Gastroesophageal sphincter (tissue), 4 donors: ENCODE data around the gene KIF1C. TPM values are rescaled to one million over a fixed set of nuclear protein-coding genes. Genes with fewer than 3 reads are reported as not detected.

ENCODE experiments used
- ATAC-seq: fragments of 150-250 bp; one replicate; pipeline ENCODE4 v1.9.1; 2016; ENCODE audit warnings: mild to moderate bottlenecking, moderate library complexity
- H3K27ac ChIP-seq, 4 donors: fragments of 200-600 bp; sonication (generic) in 3 of 4; 1 replicate in 3 of 4; 2 replicates in 1 of 4; pipeline ENCODE4 v1.5.1; 2016 to 2019
- H3K27me3 ChIP-seq: fragments of 200-600 bp; sonication (generic); one replicate; pipeline ENCODE4 v1.5.1; 2019
- H3K36me3 ChIP-seq, 2 donors: fragments of 200-600 bp; sonication (generic); one replicate each; pipeline ENCODE4 v1.5.1; 2019; ENCODE audit warnings: control low read depth in 1 of 2
- H3K4me1 ChIP-seq, 3 donors: fragments of 200-600 bp; sonication (generic); 1 replicate in 2 of 3; 2 replicates in 1 of 3; pipeline ENCODE4 v1.5.1; 2016 to 2019; ENCODE audit warnings: control low read depth in 2 of 3
- H3K4me3 ChIP-seq, 2 donors: fragments of 200-600 bp; sonication (generic); one replicate each; pipeline ENCODE4 v1.5.1; 2019; ENCODE audit warnings: mild to moderate bottlenecking in 1 of 2, moderate library complexity in 1 of 2
- H3K9me3 ChIP-seq, 3 donors: fragments of 200-600 bp; sonication (generic); one replicate each; pipeline ENCODE4 v1.5.1; 2017 to 2019; ENCODE audit warnings: control low read depth in 2 of 3
- CTCF ChIP-seq, 4 experiments: fragments of 200-600 bp in 2 of 4; fragments of 450-650 bp in 2 of 4; sonication (generic) in 1 of 4; IDR thresholded peaks; one replicate each; pipeline ENCODE4 v1.5.1; 2017 to 2019; ENCODE audit warnings: antibody characterized with exemption in 4 of 4, mild to moderate bottlenecking in 2 of 4, moderate library complexity in 2 of 4
- EP300 ChIP-seq: sonication (generic); formaldehyde crosslinking; IDR thresholded peaks from one replicate; pipeline ENCODE4 v1.6.1; 2017; ENCODE audit warnings: antibody characterized with exemption, mild to moderate bottlenecking
- POLR2A ChIP-seq, 2 donors: fragments of 450-650 bp; IDR thresholded peaks; one replicate each; pipeline ENCODE4 v1.6.1; 2017; ENCODE audit warnings: antibody characterized with exemption in 2 of 2, mild to moderate bottlenecking in 2 of 2, moderate library complexity in 1 of 2
- POLR2AphosphoS5 ChIP-seq: sonication (generic); formaldehyde crosslinking; IDR thresholded peaks from one replicate; pipeline ENCODE4 v1.6.1; 2017; ENCODE audit warnings: antibody characterized with exemption
- WGBS, 2 donors: methylation state at CpG; one replicate each; pipeline ENCODE4 v1.1.5; 2018; ENCODE audit warnings: low coverage in 1 of 2; 5-methylcytosine and 5-hydroxymethylcytosine counted together
- total RNA-seq, 4 donors: library from RNA; depleted of rRNA; stranded (reverse); fragments of >200 nt; gene quantifications; one replicate each; pipeline ENCODE4 v1.1.0, GENCODE V29; 2016

KIF1C gene
- total RNA-seq, 4 donors from 2014 or later = 147 to 302 (median 180) TPM

GRCh38 chr17:4969047-4969550 is 28.7 kb upstream of the KIF1C start:
- no peaks in the 10 kb centered on the region for H3K27me3 ChIP-seq
- peak overlapping the region; percentile 31 to 76 for H3K4me3 ChIP-seq

GRCh38 chr17:4969551-4970173 is 28.1 kb upstream of the KIF1C start:
- ATAC-seq = no peak
- H3K4me3 ChIP-seq = peak overlapping the region in 1 of 2 donors; percentile 76
- no peaks in the 10 kb centered on the region for H3K27me3 ChIP-seq
- H3K4me1 ChIP-seq = peaks cover 3 to 80% (median 33%) of the 10 kb centered on the region in 3 donors
- WGBS, 2 donors = 51 to 61% methylated on average over 6 to 8 of the region's 16 CpGs
- H3K9me3 ChIP-seq = no peaks in the 10 kb centered on the region
- TF ChIP-seq CTCF (IDR thresholded peaks at IDR 0.05) = no peak
- no peak for TF ChIP-seq POLR2AphosphoS5
- TF ChIP-seq POLR2A (IDR thresholded peaks at IDR 0.05) = no peak
- no peak for TF ChIP-seq EP300
- H3K36me3 ChIP-seq = peaks cover 0 to 49% of the 10 kb centered on the region in 2 donors
- H3K27ac ChIP-seq = peak overlapping the region; percentile 77 to 95 (median 94)

More at GRCh38 chr17:4969047-4969550, 28.7 kb upstream of the KIF1C start:
- TF ChIP-seq CTCF (IDR thresholded peaks at IDR 0.05) (no peak), POLR2AphosphoS5 (peak; percentile 81)
- 47% methylated on average over 11 of the region's 15 CpGs; no CpG with 5 or more reads in 1 of the 2 donors for WGBS, 2 donors
- Histone ChIP-seq H3K27ac (peak overlapping the region; percentile 77 to 95 (median 94)), H3K4me1 (peaks cover 3 to 74% (median 32%) of the 10 kb centered on the region in 3 donors), H3K36me3 (peaks cover 0 to 43% of the 10 kb centered on the region in 2 donors), H3K9me3 (no peaks in the 10 kb centered on the region)
- no peak for ATAC-seq

GRCh38 chr17:4970273-4970672 is 27.5 kb upstream of the KIF1C start:
- no peak for TF ChIP-seq POLR2AphosphoS5
- no peak for TF ChIP-seq POLR2A (IDR thresholded peaks at IDR 0.05)
- TF ChIP-seq EP300 = no peak
- no peak for TF ChIP-seq CTCF (IDR thresholded peaks at IDR 0.05)
- peaks cover 0 to 52% of the 10 kb centered on the region in 2 donors for H3K36me3 ChIP-seq

GRCh38 chr17:4971826-4972225 is 25.9 kb upstream of the KIF1C start:
- Histone ChIP-seq H3K27ac (peak overlapping the region in 3 of 4 donors; percentile 34 to 95 (median 63)), H3K9me3 (no peaks in the 10 kb centered on the region), H3K27me3 (no peaks in the 10 kb centered on the region), H3K4me1 (peaks cover 3 to 63% (median 26%) of the 10 kb centered on the region in 3 donors), H3K4me3 (no peak overlapping the region), H3K36me3 (peaks cover 0 to 59% of the 10 kb centered on the region in 2 donors)
- 90% methylated on average over 2 of the region's 6 CpGs; no CpG with 5 or more reads in 1 of the 2 donors for WGBS, 2 donors
- no peak for ATAC-seq
- TF ChIP-seq POLR2A (IDR thresholded peaks at IDR 0.05) (no peak), CTCF (IDR thresholded peaks at IDR 0.05) (no peak), EP300 (no peak), POLR2AphosphoS5 (no peak)

More at GRCh38 chr17:4970273-4970672, 27.5 kb upstream of the KIF1C start:
- Histone ChIP-seq H3K27ac (peak overlapping the region in 3 of 4 donors; percentile 94 to 95 (median 95)), H3K9me3 (no peaks in the 10 kb centered on the region), H3K4me1 (peaks cover 3 to 78% (median 33%) of the 10 kb centered on the region in 3 donors), H3K4me3 (no peak overlapping the region), H3K27me3 (no peaks in the 10 kb centered on the region)
- WGBS, 2 donors = 60% methylated on average over 1 of the region's 8 CpGs; no CpG with 5 or more reads in 1 of the 2 donors
- ATAC-seq = no peak

GRCh38 chr17:4972322-4972721 is 25.4 kb upstream of the KIF1C start:
- no peaks in the 10 kb centered on the region for H3K27me3 ChIP-seq
- H3K4me1 ChIP-seq = peaks cover 3 to 63% (median 26%) of the 10 kb centered on the region in 3 donors
- no peak for TF ChIP-seq POLR2AphosphoS5
- no peak for TF ChIP-seq EP300
- no peak for TF ChIP-seq CTCF (IDR thresholded peaks at IDR 0.05)
- no peak for TF ChIP-seq POLR2A (IDR thresholded peaks at IDR 0.05)
- no peak for ATAC-seq
- H3K36me3 ChIP-seq = peaks cover 0 to 64% of the 10 kb centered on the region in 2 donors
- 87 to 100% methylated on average over 3 to 8 of the region's 12 CpGs for WGBS, 2 donors
- no peaks in the 10 kb centered on the region for H3K9me3 ChIP-seq
- H3K4me3 ChIP-seq = no peak overlapping the region
- peak overlapping the region in 3 of 4 donors; percentile 34 to 95 (median 63) for H3K27ac ChIP-seq
